Activated naive CD8-positive, alpha-beta T cell (primary cell): Measurements from ENCODE around the gene AGRN.
"Not testable (repeated sequence)": the region's sequence is repeated elsewhere in the genome, so short reads cannot be mapped to it uniquely, and the experiment has no call there.

Experiments
- H3K27ac Mint-ChIP-seq: one replicate; pipeline ENCODE4 v1.8.0; 2021; ENCODE audit warnings: mixed read lengths
- H3K27me3 Mint-ChIP-seq: one replicate; pipeline ENCODE4 v1.8.0; 2021; ENCODE audit warnings: mixed read lengths
- H3K36me3 Mint-ChIP-seq: one replicate; pipeline ENCODE4 v1.8.0; 2021; ENCODE audit warnings: mixed read lengths
- H3K4me1 Mint-ChIP-seq: one replicate; pipeline ENCODE4 v1.8.0; 2021; ENCODE audit warnings: low read depth, mixed read lengths
- H3K4me3 Mint-ChIP-seq: one replicate; pipeline ENCODE4 v1.8.0; 2021; ENCODE audit warnings: mild to moderate bottlenecking, mixed read lengths
- H3K9me3 Mint-ChIP-seq: one replicate; pipeline ENCODE4 v1.8.0; 2021; ENCODE audit warnings: low read depth, mixed read lengths

The AGRN gene

DNA sequence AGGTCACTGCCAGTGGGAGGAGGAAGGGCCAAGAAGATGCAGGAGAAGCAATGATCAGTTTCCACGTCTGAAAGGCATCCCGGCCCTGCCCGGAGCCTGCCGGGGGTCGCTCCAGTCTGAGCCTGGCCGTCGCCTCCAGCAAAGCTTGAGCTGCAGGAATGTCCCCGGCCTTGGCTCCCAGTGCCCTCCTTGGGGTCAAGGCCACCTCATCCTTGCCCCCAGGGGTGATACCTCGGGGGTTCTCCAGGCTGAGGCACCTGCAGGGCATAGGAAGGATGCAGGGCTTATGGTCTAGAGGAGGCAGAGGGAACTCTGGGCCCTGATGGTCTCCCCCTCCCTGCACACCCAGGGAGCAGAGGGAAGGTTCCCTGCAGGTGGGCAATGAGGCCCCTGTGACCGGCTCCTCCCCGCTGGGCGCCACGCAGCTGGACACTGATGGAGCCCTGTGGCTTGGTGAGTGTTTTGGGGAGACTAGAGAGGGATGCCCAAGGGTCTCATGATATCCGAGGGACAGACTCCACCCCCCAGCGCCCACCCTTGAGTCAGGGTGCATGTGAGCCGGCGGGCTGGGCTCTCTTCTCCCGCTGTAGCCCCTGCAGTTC, 34.3 kb downstream of the AGRN start:
- H3K4me1 Mint-ChIP-seq = peaks cover 6% of the 10 kb centered on the region
- H3K36me3 Mint-ChIP-seq = no peaks in the 10 kb centered on the region
- no peaks in the 10 kb centered on the region for H3K9me3 Mint-ChIP-seq
- H3K27me3 Mint-ChIP-seq = no peaks in the 10 kb centered on the region
- H3K4me3 Mint-ChIP-seq = no peak overlapping the region
- H3K27ac Mint-ChIP-seq = no peak overlapping the region

DNA sequence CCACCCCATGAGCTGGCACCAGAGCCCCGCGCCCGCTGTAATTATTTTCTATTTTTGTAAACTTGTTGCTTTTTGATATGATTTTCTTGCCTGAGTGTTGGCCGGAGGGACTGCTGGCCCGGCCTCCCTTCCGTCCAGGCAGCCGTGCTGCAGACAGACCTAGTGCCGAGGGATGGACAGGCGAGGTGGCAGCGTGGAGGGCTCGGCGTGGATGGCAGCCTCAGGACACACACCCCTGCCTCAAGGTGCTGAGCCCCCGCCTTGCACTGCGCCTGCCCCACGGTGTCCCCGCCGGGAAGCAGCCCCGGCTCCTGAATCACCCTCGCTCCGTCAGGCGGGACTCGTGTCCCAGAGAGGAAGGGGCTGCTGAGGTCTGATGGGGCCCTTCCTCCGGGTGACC, 35.1 kb downstream of the AGRN start:
- Mint-ChIP-seq H3K27me3 (no peaks in the 10 kb centered on the region), H3K9me3 (no peaks in the 10 kb centered on the region), H3K27ac (no peak overlapping the region), H3K36me3 (no peaks in the 10 kb centered on the region), H3K4me1 (peaks cover 6% of the 10 kb centered on the region), H3K4me3 (no peak overlapping the region)

DNA sequence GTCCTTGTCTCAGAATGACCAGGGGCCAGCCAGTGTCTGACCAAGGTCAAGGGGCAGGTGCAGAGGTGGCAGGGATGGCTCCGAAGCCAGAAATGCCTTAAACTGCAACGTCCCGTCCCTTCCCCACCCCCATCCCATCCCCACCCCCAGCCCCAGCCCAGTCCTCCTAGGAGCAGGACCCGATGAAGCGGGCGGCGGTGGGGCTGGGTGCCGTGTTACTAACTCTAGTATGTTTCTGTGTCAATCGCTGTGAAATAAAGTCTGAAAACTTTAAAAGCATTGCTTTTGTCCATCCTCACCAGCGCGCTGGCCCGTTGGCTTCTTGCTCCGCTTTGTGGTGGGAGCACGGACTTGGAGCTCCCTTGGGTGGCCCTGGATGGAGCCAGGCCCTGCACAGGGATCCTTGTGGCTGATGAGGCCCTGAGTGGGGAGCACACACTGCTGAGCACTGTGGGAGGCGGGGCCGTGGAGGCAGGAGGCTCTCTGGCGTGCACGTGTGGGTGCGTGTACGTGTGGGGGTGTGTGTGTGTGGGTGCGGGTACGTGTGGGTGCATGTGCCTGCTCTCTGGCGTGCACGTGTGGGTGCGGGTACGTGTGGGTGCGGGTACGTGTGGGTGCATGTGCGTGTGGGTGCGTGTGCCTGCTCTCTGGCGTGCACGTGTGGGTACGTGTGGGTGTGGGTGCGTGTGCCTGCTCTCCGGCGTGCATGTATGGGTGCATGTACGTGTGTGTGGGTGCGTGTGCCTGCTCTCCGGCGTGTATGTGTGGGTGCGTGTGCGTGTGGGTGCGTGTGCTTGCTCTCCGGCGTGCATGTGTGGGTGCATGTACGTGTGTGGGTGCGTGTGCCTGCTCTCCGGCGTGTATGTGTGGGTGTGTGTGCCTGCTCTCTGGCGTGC, 36.2 kb downstream of the AGRN start:
- peaks cover 13% of the 10 kb centered on the region for H3K4me1 Mint-ChIP-seq
- no peak overlapping the region for H3K4me3 Mint-ChIP-seq
- H3K27ac Mint-ChIP-seq = no peak overlapping the region
- H3K9me3 Mint-ChIP-seq = no peaks in the 10 kb centered on the region
- H3K36me3 Mint-ChIP-seq = no peaks in the 10 kb centered on the region
- H3K27me3 Mint-ChIP-seq = peaks cover 3% of the 10 kb centered on the region

DNA sequence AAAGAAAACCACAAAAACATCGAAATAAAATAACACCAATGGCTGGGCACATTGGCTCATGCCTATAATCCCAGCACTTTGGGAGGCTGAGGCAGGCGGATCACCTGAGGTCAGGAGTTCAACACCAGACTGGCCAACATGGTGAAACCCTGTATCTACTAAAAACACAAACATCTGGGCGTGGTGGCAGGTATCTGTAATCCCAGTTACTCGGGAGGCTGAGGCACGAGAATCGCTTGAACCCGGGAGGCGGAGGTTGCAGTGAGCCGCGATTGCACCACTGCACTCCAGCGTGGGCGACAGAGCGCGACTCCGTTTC, 37.8 kb downstream of the AGRN start:
- not testable (repeated sequence) for H3K36me3 Mint-ChIP-seq, H3K27ac Mint-ChIP-seq, H3K27me3 Mint-ChIP-seq, H3K9me3 Mint-ChIP-seq
- Mint-ChIP-seq H3K4me1 (peaks cover 19% of the 10 kb centered on the region), H3K4me3 (peak overlapping the region; percentile 68)

DNA sequence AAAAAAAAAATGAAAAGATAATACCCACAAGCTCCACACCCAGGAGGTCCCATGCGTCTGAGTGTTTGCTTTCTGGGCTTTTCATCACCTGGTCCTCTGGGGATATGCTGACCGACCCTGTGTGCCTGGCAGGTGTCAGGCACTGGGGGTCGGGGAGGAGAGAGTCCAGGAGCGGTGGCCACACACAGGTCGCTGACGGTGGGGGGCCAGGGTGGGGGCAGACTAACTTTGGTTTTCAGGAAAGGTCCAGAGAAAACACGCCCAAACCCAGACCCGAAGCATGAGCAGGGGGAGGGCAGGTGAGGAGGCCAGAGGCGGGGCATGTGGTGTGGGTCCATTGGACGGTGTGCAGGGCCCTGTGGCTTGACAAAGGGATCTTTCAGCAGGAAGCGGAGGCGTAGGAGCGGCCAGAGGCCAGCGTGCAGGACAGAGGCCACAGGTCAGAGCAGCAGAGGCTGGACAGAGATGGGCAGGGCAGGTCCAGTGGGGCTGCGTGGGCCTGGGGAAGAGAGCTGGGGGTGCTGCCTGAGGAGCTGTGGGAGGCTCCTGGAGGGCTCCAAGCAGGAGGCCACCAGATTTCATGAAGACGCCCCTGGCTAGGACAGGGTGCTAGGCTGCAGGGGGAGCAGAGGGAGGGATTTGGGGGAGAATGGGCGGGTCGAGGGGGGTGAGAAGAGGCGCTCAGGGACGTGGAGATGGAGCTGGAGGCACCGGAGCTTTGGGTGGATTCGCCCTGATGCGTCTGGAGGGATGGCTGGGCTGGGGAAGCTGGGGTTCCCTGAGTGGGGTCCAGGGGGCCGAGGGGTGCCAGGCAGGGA, 38.4 kb downstream of the AGRN start:
- no peaks in the 10 kb centered on the region for H3K36me3 Mint-ChIP-seq
- no peak overlapping the region for H3K27ac Mint-ChIP-seq
- H3K9me3 Mint-ChIP-seq = no peaks in the 10 kb centered on the region
- H3K4me3 Mint-ChIP-seq = peak overlapping the region; percentile 79
- H3K27me3 Mint-ChIP-seq = peaks cover 3% of the 10 kb centered on the region
- peaks cover 23% of the 10 kb centered on the region for H3K4me1 Mint-ChIP-seq

DNA sequence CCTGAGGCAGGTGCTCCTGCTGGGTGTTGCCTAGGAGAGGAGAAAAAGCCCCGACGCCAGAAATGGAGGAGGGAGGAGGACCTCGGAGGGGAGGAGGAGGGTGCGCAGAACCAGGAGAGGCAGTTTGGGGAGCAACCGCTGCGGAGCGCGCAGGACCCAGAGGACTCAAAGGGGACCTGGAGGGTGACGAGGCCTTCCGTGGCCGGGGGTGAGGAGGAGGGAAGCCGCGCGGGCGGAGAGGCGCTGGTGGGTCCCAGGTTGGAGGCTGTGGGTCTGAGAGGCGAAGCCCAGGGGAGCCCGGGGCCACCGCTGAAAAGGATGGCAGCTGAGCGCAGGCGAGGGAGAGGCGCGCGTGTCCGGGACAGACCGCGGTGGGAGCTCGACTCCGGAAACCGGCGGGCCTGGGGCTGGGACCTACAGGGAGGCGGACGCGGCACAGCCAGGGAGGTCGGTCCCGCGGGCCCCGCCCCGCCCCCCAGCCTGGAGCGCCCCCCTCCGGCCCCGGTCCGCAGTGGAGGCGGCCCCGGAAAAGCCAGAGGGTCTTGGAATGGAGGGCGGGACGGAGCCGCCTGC, 39.1 kb downstream of the AGRN start:
- no peak overlapping the region for H3K27ac Mint-ChIP-seq
- H3K27me3 Mint-ChIP-seq = peaks cover 3% of the 10 kb centered on the region
- H3K4me3 Mint-ChIP-seq = peak overlapping the region; percentile 79
- no peaks in the 10 kb centered on the region for H3K9me3 Mint-ChIP-seq
- peaks cover 25% of the 10 kb centered on the region for H3K4me1 Mint-ChIP-seq
- H3K36me3 Mint-ChIP-seq = no peaks in the 10 kb centered on the region

DNA sequence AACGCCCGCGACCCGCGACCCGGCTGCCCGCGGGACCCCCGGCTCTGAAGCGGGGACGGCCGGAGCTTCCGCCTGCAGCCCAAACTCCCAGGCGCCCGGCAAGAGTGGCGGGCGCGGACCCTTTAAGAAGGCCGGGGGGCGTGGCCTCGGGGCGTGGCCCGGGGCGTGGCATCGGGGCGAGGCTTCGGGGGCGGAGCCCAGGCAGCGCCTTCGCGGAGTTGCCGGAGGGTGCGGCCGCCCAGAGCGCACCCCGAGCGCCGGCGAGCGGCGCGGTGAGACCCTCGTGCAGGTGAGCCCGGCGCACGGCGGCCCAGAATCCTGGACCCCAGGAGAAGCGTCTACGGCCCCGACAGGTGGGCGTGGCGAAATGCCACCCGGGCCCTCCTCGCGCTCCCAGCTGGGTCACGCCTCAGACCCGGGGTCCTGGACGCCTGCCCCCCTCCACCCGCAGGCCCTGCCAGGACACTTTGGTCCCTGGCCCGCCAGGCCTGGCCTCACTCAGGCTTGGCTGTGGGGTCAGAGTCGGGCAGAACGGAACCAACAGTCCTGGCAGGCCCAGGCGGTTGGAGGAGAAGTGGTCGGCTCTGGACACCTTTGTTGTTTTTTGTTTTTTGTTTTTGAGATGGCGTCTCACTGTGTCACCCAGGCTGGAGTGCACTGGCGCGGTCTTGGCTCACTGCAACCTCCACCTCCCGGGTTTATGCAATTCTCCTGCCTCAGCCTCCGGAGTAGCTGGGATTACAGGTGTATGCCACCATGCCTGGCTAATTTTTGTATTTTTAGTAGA, 39.8 kb downstream of the AGRN start:
- peaks cover 28% of the 10 kb centered on the region for H3K4me1 Mint-ChIP-seq
- no peak overlapping the region for H3K27ac Mint-ChIP-seq
- H3K9me3 Mint-ChIP-seq = no peaks in the 10 kb centered on the region
- H3K4me3 Mint-ChIP-seq = peak overlapping the region; percentile 84
- H3K36me3 Mint-ChIP-seq = no peaks in the 10 kb centered on the region
- H3K27me3 Mint-ChIP-seq = peaks cover 3% of the 10 kb centered on the region

DNA sequence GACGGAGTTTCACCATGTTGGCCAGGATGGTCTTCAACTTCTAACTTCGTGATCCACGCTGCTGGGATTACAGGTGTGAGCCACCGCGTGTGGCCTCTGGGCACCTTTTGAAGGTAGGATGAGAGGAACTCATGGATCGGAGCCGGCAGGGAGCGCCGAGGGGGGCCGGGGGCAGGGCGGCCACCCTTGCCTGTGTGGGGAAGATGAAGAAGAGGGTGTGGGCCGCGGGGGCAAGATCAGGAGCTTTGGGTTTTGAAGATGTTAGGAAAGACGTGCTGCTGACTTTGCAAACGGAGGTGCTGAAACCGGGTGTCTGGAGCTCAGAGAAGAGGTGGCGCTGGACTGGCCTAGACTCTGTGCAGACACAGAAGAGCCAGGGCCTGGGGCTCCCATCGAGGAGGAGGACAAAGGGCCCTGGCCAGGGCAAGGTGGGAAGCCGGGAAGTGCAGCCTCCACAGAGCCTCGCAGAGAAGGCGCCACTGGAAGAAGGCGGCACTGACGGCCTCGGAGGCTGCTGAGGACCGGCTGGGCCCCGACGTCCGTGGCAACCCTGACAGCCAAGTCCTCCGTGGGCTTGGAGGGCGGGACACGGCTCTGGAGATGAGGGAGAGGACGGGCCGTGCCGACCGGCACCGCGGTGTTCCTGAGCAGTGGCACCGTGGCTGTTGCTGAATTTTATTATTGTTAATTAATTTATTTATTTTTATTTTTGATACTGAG, 40.5 kb downstream of the AGRN start:
- Mint-ChIP-seq H3K4me3 (peak overlapping the region; percentile 84), H3K27ac (no peak overlapping the region), H3K36me3 (no peaks in the 10 kb centered on the region), H3K4me1 (peaks cover 30% of the 10 kb centered on the region), H3K9me3 (no peaks in the 10 kb centered on the region), H3K27me3 (peaks cover 3% of the 10 kb centered on the region)

DNA sequence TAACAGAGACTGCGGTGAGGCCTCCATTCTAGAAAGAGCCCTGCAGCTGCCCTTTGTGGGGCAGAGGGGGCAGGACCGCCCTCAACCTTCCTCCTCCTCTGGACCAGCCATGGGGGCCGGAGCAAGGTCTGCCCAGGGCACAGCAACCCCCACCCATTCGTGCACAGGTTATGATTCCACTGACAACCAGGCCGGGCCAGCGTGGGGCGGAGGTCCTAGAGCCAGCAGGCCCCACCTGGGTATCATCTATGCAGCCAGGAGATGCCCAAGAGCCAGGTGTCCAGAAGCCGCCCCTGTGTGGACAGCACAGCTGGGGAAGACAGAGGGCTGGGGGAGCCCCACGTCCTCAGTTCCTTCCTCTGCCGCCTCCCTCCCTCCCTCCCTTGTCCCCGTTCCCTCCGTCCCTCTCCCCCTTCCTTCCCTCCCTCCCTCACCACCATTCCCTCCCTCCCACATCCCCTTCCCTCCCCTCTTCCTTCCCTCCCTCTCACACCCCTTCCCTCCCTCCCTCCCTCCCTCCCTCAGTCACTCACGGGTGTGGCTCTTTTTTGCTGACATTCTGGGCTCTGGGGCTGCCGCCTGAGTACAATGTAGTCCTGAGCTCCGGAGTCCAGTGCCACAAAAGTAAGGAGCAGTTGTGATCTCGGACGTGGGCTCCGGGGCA, 41.9 kb downstream of the AGRN start:
- peak overlapping the region; percentile 71 for H3K4me3 Mint-ChIP-seq
- no peaks in the 10 kb centered on the region for H3K9me3 Mint-ChIP-seq
- H3K4me1 Mint-ChIP-seq = peaks cover 33% of the 10 kb centered on the region
- no peaks in the 10 kb centered on the region for H3K36me3 Mint-ChIP-seq
- H3K27me3 Mint-ChIP-seq = peaks cover 3% of the 10 kb centered on the region
- H3K27ac Mint-ChIP-seq = no peak overlapping the region

DNA sequence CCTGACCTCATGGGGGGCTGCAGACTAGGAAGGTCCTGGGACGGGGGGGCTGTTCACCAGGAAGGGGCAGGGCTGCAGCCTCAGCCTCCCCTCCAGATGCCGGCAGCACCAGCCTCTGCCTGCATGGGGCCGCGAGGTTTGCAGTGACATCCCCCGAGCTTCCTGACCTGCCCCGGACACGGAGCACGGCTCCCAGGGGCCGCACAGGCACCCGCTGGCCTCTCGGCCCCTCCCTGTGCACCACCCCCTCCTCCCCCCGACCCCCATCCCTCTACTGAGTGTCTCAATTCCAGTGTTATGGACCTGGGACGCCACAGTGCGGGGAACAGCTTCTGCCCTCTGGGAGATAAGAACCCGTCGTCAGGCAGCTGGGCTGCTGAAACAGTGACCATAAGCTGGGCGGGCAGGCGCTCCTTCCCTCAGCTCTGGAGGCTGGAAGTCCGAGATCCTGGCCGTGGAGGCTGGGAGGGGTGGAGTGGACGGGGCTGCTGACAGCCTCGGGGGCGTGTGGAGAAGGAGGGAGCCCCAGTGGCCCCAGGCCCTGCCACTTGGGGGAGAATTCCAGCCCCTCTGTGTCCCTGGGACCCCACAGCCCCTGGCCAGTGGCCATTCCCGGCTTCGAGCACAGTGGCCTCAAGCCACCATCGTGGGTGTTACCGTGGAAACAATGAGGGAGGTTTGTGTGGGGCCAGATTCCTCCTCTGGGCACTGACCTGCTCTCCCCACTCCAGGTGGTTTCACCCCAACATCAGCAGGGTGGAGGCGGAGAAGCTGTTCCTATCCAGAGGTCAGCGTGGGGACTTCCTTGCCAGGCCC, 42.6 kb downstream of the AGRN start:
- no peaks in the 10 kb centered on the region for H3K36me3 Mint-ChIP-seq
- H3K27me3 Mint-ChIP-seq = peaks cover 3% of the 10 kb centered on the region

DNA sequence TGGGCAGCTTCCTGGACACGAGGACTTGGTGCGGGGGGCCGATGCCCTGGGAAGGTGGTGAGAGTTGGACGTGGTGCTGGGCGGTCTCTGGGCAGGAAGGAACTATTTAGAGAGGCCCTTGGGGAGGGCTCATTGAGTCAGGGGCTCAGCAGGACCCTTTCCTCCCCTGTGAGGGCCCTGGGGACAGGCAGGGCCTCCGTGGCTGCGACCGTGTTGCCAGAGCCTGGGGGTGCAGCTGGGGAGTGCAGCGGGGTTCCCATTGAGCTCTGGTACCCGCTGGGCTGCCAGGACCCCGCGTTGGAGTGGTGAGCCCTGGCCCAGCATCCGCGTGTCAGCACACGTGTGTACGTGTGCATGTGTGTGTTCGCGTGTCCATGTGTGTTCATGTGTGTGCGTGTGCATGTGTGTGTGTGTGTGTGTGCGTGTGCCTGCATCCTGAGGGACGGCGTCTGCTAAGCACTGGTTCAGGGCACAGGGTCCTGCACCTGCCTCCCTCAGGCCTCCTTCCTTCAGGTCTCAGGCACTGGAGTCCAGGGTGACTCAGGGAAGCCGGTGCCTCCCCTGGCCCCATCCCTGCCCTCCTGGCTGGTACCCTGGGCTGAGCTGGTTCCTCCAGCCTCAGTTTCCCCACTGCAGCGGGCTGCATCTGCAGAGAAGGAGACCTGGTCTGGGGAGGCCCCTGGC, 43.5 kb downstream of the AGRN start:
- Mint-ChIP-seq H3K4me3 (peak overlapping the region; percentile 71), H3K27me3 (peaks cover 3% of the 10 kb centered on the region), H3K9me3 (no peaks in the 10 kb centered on the region), H3K36me3 (no peaks in the 10 kb centered on the region), H3K27ac (peak overlapping the region; percentile 46), H3K4me1 (peaks cover 34% of the 10 kb centered on the region)

More for the DNA sequence above, 42.6 kb downstream of the AGRN start:
- Mint-ChIP-seq H3K9me3 (no peaks in the 10 kb centered on the region), H3K4me3 (peak overlapping the region; percentile 71), H3K27ac (peak overlapping the region; percentile 34), H3K4me1 (peaks cover 33% of the 10 kb centered on the region)

DNA sequence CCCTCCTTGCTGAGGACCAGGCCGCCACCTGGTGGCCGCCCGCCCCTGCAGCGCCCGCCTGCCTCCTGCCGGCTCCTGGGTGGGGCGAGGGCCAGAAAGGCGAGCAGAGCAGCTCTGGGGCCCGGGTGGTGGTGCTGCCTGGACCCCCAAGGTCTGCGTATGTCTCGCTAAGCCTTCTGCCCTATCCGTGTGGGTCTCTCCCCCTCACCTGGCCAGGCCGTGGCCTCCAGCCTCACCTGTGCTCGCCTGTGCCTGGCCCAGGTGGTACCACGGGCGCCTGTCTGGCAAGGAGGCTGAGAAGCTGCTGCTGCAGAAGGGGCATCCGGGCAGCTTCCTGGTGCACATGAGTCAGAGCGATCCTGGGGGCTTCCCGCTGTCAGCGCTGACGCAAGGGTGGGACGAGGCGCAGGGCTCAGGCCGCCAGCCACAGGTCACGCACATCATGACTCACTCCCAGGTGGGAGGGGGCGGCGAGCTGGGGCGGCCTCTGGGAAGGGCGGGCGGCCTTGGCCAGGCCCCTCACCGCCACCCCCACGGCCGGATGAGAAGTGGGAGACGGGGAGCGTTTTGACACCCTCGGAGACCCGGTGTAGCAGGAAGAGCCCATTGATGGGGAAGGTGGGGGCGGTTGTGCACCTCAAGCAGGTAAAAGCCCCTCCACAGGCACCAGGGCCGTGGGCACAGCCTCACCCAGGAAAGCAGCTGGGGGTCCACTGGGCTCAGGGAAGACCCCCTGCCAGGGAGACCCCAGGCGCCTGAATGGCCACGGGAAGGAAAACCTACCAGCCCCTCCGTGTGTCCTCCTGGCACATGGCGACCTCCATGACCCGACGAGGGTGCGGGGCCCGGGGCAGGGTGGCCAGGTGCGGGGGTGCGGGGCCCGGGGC, 44.3 kb downstream of the AGRN start:
- Mint-ChIP-seq H3K27me3 (peaks cover 3% of the 10 kb centered on the region), H3K4me1 (peaks cover 30% of the 10 kb centered on the region), H3K27ac (peak overlapping the region; percentile 81), H3K36me3 (no peaks in the 10 kb centered on the region), H3K4me3 (peak overlapping the region; percentile 73), H3K9me3 (no peaks in the 10 kb centered on the region)
